Breast epithelium (tissue), 4 donors: ENCODE data around the gene DPYD. TPM values are rescaled to one million over a fixed set of nuclear protein-coding genes. Genes with fewer than 3 reads are reported as not detected.

Source experiments
- DNase-seq, 2 donors: peaks; one replicate each; pipeline ENCODE4 v3.0.0-alpha.2; 2019; ENCODE audit warnings: low spot score in 2 of 2
- H3K27ac ChIP-seq, 2 donors: fragments of 200-600 bp; sonication (generic) in 1 of 2; one replicate each; pipeline ENCODE4 v1.5.1; 2016 to 2019; ENCODE audit warnings: mild to moderate bottlenecking in 1 of 2
- H3K27me3 ChIP-seq, 2 donors: fragments of 200-600 bp; sonication (generic) in 1 of 2; one replicate each; pipeline versions ENCODE4 v1.5.1 to v1.6.0; 2017 to 2019; ENCODE audit warnings: control low read depth in 1 of 2, mild to moderate bottlenecking in 1 of 2
- H3K36me3 ChIP-seq: fragments of 200-600 bp; one replicate; pipeline ENCODE4 v1.5.1; 2019
- H3K4me1 ChIP-seq, 2 donors: fragments of 200-600 bp; sonication (generic); one replicate each; pipeline ENCODE4 v1.5.1; 2016 to 2019; ENCODE audit warnings: control low read depth in 1 of 2
- H3K4me3 ChIP-seq, 3 donors: fragments of 200-600 bp; sonication (generic); 1 replicate in 2 of 3; 2 replicates in 1 of 3; pipeline ENCODE4 v1.5.1; 2016 to 2019; ENCODE audit warnings: mild to moderate bottlenecking in 3 of 3, moderate library complexity in 2 of 3
- H3K9me3 ChIP-seq, 2 donors: fragments of 200-600 bp; sonication (generic) in 1 of 2; one replicate each; pipeline ENCODE4 v1.5.1; 2016 to 2019; ENCODE audit warnings: control low read depth in 1 of 2
- CTCF ChIP-seq, 3 donors: fragments of 450-650 bp; IDR thresholded peaks; one replicate each; pipeline ENCODE4 v1.5.1; 2016 to 2017; ENCODE audit warnings: antibody characterized with exemption in 3 of 3, mild to moderate bottlenecking in 3 of 3, moderate library complexity in 3 of 3
- POLR2A ChIP-seq: fragments of 450-650 bp; IDR thresholded peaks from one replicate; pipeline ENCODE4 v1.6.1; 2016; ENCODE audit warnings: antibody characterized with exemption, mild to moderate bottlenecking, moderate library complexity
- POLR2AphosphoS5 ChIP-seq, 3 donors: sonication (generic); formaldehyde crosslinking; IDR thresholded peaks; one replicate each; pipeline ENCODE4 v1.6.1; 2017; ENCODE audit warnings: antibody characterized with exemption in 3 of 3
- intact Hi-C: fragments of 100-400 bp; cut with DNase I; formaldehyde crosslinking; loops from one replicate; pipeline ENCODE4 v1.15.1; 2023; ENCODE audit warnings: low total_unique reads
- total RNA-seq, 3 donors: library from RNA; depleted of rRNA; stranded (reverse); fragments of >200 nt; gene quantifications; one replicate each; pipeline ENCODE4 v1.1.0, GENCODE V29; 2016

Gene DPYD
- total RNA-seq, 3 donors from 2014 or later: 56.4 to 95.1 (median 58.1) TPM

- Histone ChIP-seq H3K27me3 (no peaks in the 10 kb centered on the region), H3K36me3 (no peaks in the 10 kb centered on the region), H3K4me3 (no peak overlapping the region), H3K9me3 (no peaks in the 10 kb centered on the region), H3K4me1 (no peaks in the 10 kb centered on the region), H3K27ac (no peak overlapping the region)
- no peak for TF ChIP-seq CTCF (IDR thresholded peaks at IDR 0.05)
- TF ChIP-seq POLR2A: no peak
- TF ChIP-seq POLR2AphosphoS5 (IDR thresholded peaks at IDR 0.05): no peak
- DNase-seq: no peak
- intact Hi-C loops: no loop called here
Measured at GRCh38 chr1:97867127-97867526, 53.7 kb downstream of the DPYD start.

GRCh38 chr1:97864615-97865014 is 56.2 kb downstream of the DPYD start:
- intact Hi-C loops: no loop called here
- no peak overlapping the region for H3K27ac ChIP-seq

GRCh38 chr1:97853221-97853620 is 67.6 kb downstream of the DPYD start:
- Histone ChIP-seq H3K27me3 (no peaks in the 10 kb centered on the region), H3K4me3 (no peak overlapping the region), H3K36me3 (no peaks in the 10 kb centered on the region), H3K27ac (no peak overlapping the region), H3K9me3 (no peaks in the 10 kb centered on the region), H3K4me1 (no peaks in the 10 kb centered on the region)
- no peak for TF ChIP-seq POLR2A
- TF ChIP-seq POLR2AphosphoS5 (IDR thresholded peaks at IDR 0.05): no peak
- TF ChIP-seq CTCF (IDR thresholded peaks at IDR 0.05): no peak
- intact Hi-C loops: no loop called here
- DNase-seq: no peak

More at GRCh38 chr1:97864615-97865014, 56.2 kb downstream of the DPYD start:
- Histone ChIP-seq H3K4me1 (no peaks in the 10 kb centered on the region), H3K27me3 (no peaks in the 10 kb centered on the region), H3K36me3 (no peaks in the 10 kb centered on the region), H3K4me3 (no peak overlapping the region), H3K9me3 (no peaks in the 10 kb centered on the region)
- DNase-seq: no peak
- TF ChIP-seq POLR2A (no peak), POLR2AphosphoS5 (IDR thresholded peaks at IDR 0.05) (no peak), CTCF (IDR thresholded peaks at IDR 0.05) (no peak)

- no peak overlapping the region for H3K27ac ChIP-seq
- no peak for DNase-seq
- H3K27me3 ChIP-seq: no peaks in the 10 kb centered on the region
- H3K4me1 ChIP-seq: no peaks in the 10 kb centered on the region
- no peak overlapping the region for H3K4me3 ChIP-seq
- TF ChIP-seq CTCF (IDR thresholded peaks at IDR 0.05) (no peak), POLR2AphosphoS5 (IDR thresholded peaks at IDR 0.05) (no peak), POLR2A (no peak)
- intact Hi-C loops: no loop called here
- H3K9me3 ChIP-seq: peaks cover 0 to 7% of the 10 kb centered on the region in 2 donors
- H3K36me3 ChIP-seq: no peaks in the 10 kb centered on the region
Measured at GRCh38 chr1:97849345-97850340, 71.2 kb downstream of the DPYD start.

GRCh38 chr1:97845805-97846204 is 75.0 kb downstream of the DPYD start:
- TF ChIP-seq POLR2AphosphoS5 (IDR thresholded peaks at IDR 0.05) (no peak), CTCF (IDR thresholded peaks at IDR 0.05) (no peak), POLR2A (no peak)
- intact Hi-C loops: no loop called here
- DNase-seq: no peak

More at GRCh38 chr1:97845805-97846204, 75.0 kb downstream of the DPYD start:
- Histone ChIP-seq H3K9me3 (peaks cover 0 to 7% of the 10 kb centered on the region in 2 donors), H3K36me3 (no peaks in the 10 kb centered on the region), H3K27me3 (no peaks in the 10 kb centered on the region), H3K4me1 (no peaks in the 10 kb centered on the region), H3K27ac (no peak overlapping the region), H3K4me3 (no peak overlapping the region)
